Measurements from ENCODE around the gene HHIPL2.
"Not testable (repeated sequence)": the region's sequence is repeated elsewhere in the genome, so short reads cannot be mapped to it uniquely, and the experiment has no call there.

HHIPL2 gene

GRCh38 chr1:222540598-222540995, 7.3 kb downstream of the HHIPL2 start:
- Histone ChIP-seq H3K27ac (ENCODE audit: low read depth, low read length) (no peak overlapping the region), H3K4me1 (ENCODE audit: insufficient read depth, low read length) (no peaks in the 10 kb centered on the region), H3K9me3 (ENCODE audit: insufficient read depth, low read depth, low read length) (no peaks in the 10 kb centered on the region), H3K4me3 (ENCODE audit: low read length) (no peak overlapping the region), H3K27me3 (ENCODE audit: insufficient read depth, low read length) (no peaks in the 10 kb centered on the region), H3K9ac (ENCODE audit: low read depth, low read length) (no peak overlapping the region), H3K36me3 (ENCODE audit: insufficient read depth, low read length) (no peaks in the 10 kb centered on the region)
- WGBS: 84% methylated on average over 2 of the region's 2 CpGs

- Histone ChIP-seq H3K27ac (ENCODE audit: low read depth, low read length) (no peak overlapping the region), H3K9me3 (ENCODE audit: insufficient read depth, low read depth, low read length) (no peaks in the 10 kb centered on the region), H3K36me3 (ENCODE audit: insufficient read depth, low read length) (no peaks in the 10 kb centered on the region), H3K27me3 (ENCODE audit: insufficient read depth, low read length) (no peaks in the 10 kb centered on the region), H3K9ac (ENCODE audit: low read depth, low read length) (no peak overlapping the region), H3K4me3 (ENCODE audit: low read length) (no peak overlapping the region), H3K4me1 (ENCODE audit: insufficient read depth, low read length) (no peaks in the 10 kb centered on the region)
- WGBS: 94% methylated on average over 16 of the region's 16 CpGs
Measured at GRCh38 chr1:222539951-222540597, 7.8 kb downstream of the HHIPL2 start.

- 87% methylated on average over 5 of the region's 5 CpGs for whole genome bisulfite sequencing
Measured at GRCh38 chr1:222535455-222535854, 12.4 kb downstream of the HHIPL2 start.

GRCh38 chr1:222530852-222531251, 17.1 kb downstream of the HHIPL2 start:
- Histone ChIP-seq H3K4me1 (ENCODE audit: insufficient read depth, low read length) (no peaks in the 10 kb centered on the region), H3K9ac (ENCODE audit: low read depth, low read length) (no peak overlapping the region), H3K27me3 (ENCODE audit: insufficient read depth, low read length) (no peaks in the 10 kb centered on the region), H3K9me3 (ENCODE audit: insufficient read depth, low read depth, low read length) (no peaks in the 10 kb centered on the region), H3K4me3 (ENCODE audit: low read length) (no peak overlapping the region), H3K36me3 (ENCODE audit: insufficient read depth, low read length) (no peaks in the 10 kb centered on the region), H3K27ac (ENCODE audit: low read depth, low read length) (no peak overlapping the region)
- 90% methylated on average over 6 of the region's 6 CpGs for WGBS

More at GRCh38 chr1:222535455-222535854, 12.4 kb downstream of the HHIPL2 start:
- no peak overlapping the region for H3K4me3 ChIP-seq (ENCODE audit: low read length)
- H3K4me1 ChIP-seq (ENCODE audit: insufficient read depth, low read length): no peaks in the 10 kb centered on the region
- no peaks in the 10 kb centered on the region for H3K9me3 ChIP-seq (ENCODE audit: insufficient read depth, low read depth, low read length)
- H3K36me3 ChIP-seq (ENCODE audit: insufficient read depth, low read length): no peaks in the 10 kb centered on the region
- no peaks in the 10 kb centered on the region for H3K27me3 ChIP-seq (ENCODE audit: insufficient read depth, low read length)
- no peak overlapping the region for H3K27ac ChIP-seq (ENCODE audit: low read depth, low read length)
- H3K9ac ChIP-seq (ENCODE audit: low read depth, low read length): no peak overlapping the region

GRCh38 chr1:222529916-222530315, 18.0 kb downstream of the HHIPL2 start:
- Histone ChIP-seq H3K4me3 (ENCODE audit: low read length) (no peak overlapping the region), H3K36me3 (ENCODE audit: insufficient read depth, low read length) (no peaks in the 10 kb centered on the region), H3K9ac (ENCODE audit: low read depth, low read length) (no peak overlapping the region), H3K27me3 (ENCODE audit: insufficient read depth, low read length) (no peaks in the 10 kb centered on the region), H3K9me3 (ENCODE audit: insufficient read depth, low read depth, low read length) (no peaks in the 10 kb centered on the region), H3K27ac (ENCODE audit: low read depth, low read length) (no peak overlapping the region), H3K4me1 (ENCODE audit: insufficient read depth, low read length) (no peaks in the 10 kb centered on the region)
- 97% methylated on average over 3 of the region's 3 CpGs for WGBS

GRCh38 chr1:222529181-222529580, 18.7 kb downstream of the HHIPL2 start:
- H3K36me3 ChIP-seq (ENCODE audit: insufficient read depth, low read length): no peaks in the 10 kb centered on the region
- no peaks in the 10 kb centered on the region for H3K4me1 ChIP-seq (ENCODE audit: insufficient read depth, low read length)
- 95% methylated on average over 3 of the region's 3 CpGs for WGBS
- no peaks in the 10 kb centered on the region for H3K9me3 ChIP-seq (ENCODE audit: insufficient read depth, low read depth, low read length)
- H3K27ac ChIP-seq (ENCODE audit: low read depth, low read length): no peak overlapping the region
- no peaks in the 10 kb centered on the region for H3K27me3 ChIP-seq (ENCODE audit: insufficient read depth, low read length)
- H3K9ac ChIP-seq (ENCODE audit: low read depth, low read length): no peak overlapping the region
- no peak overlapping the region for H3K4me3 ChIP-seq (ENCODE audit: low read length)

- Histone ChIP-seq H3K36me3 (ENCODE audit: insufficient read depth, low read length) (no peaks in the 10 kb centered on the region), H3K27me3 (ENCODE audit: insufficient read depth, low read length) (no peaks in the 10 kb centered on the region), H3K4me1 (ENCODE audit: insufficient read depth, low read length) (no peaks in the 10 kb centered on the region), H3K9me3 (ENCODE audit: insufficient read depth, low read depth, low read length) (no peaks in the 10 kb centered on the region), H3K9ac (ENCODE audit: low read depth, low read length) (no peak overlapping the region), H3K27ac (ENCODE audit: low read depth, low read length) (no peak overlapping the region), H3K4me3 (ENCODE audit: low read length) (no peak overlapping the region)
- 84% methylated on average over 1 of the region's 2 CpGs for WGBS
Measured at GRCh38 chr1:222525951-222526350, 22.0 kb downstream of the HHIPL2 start.

GRCh38 chr1:222523852-222524251, 24.1 kb downstream of the HHIPL2 start:
- 85% methylated on average over 3 of the region's 3 CpGs for WGBS
- no peak overlapping the region for H3K27ac ChIP-seq (ENCODE audit: low read depth, low read length)
- H3K9me3 ChIP-seq (ENCODE audit: insufficient read depth, low read depth, low read length): no peaks in the 10 kb centered on the region
- H3K4me1 ChIP-seq (ENCODE audit: insufficient read depth, low read length): no peaks in the 10 kb centered on the region
- no peaks in the 10 kb centered on the region for H3K36me3 ChIP-seq (ENCODE audit: insufficient read depth, low read length)
- no peak overlapping the region for H3K9ac ChIP-seq (ENCODE audit: low read depth, low read length)
- no peak overlapping the region for H3K4me3 ChIP-seq (ENCODE audit: low read length)
- no peaks in the 10 kb centered on the region for H3K27me3 ChIP-seq (ENCODE audit: insufficient read depth, low read length)

- WGBS: 91% methylated on average over 8 of the region's 8 CpGs
Measured at GRCh38 chr1:222522105-222522915, 25.6 kb downstream of the HHIPL2 start.

GRCh38 chr1:222521299-222522104, 26.4 kb downstream of the HHIPL2 start:
- Histone ChIP-seq H3K9ac (ENCODE audit: low read depth, low read length) (no peak overlapping the region), H3K4me1 (ENCODE audit: insufficient read depth, low read length) (no peaks in the 10 kb centered on the region), H3K27me3 (ENCODE audit: insufficient read depth, low read length) (no peaks in the 10 kb centered on the region), H3K9me3 (ENCODE audit: insufficient read depth, low read depth, low read length) (no peaks in the 10 kb centered on the region), H3K27ac (ENCODE audit: low read depth, low read length) (no peak overlapping the region), H3K36me3 (ENCODE audit: insufficient read depth, low read length) (no peaks in the 10 kb centered on the region), H3K4me3 (ENCODE audit: low read length) (no peak overlapping the region)
- WGBS: 93% methylated on average over 5 of the region's 7 CpGs

More at GRCh38 chr1:222522105-222522915, 25.6 kb downstream of the HHIPL2 start:
- no peak overlapping the region for H3K9ac ChIP-seq (ENCODE audit: low read depth, low read length)
- no peaks in the 10 kb centered on the region for H3K9me3 ChIP-seq (ENCODE audit: insufficient read depth, low read depth, low read length)
- no peak overlapping the region for H3K27ac ChIP-seq (ENCODE audit: low read depth, low read length)
- no peaks in the 10 kb centered on the region for H3K36me3 ChIP-seq (ENCODE audit: insufficient read depth, low read length)
- H3K27me3 ChIP-seq (ENCODE audit: insufficient read depth, low read length): no peaks in the 10 kb centered on the region
- no peaks in the 10 kb centered on the region for H3K4me1 ChIP-seq (ENCODE audit: insufficient read depth, low read length)
- H3K4me3 ChIP-seq (ENCODE audit: low read length): no peak overlapping the region

- 94% methylated on average over 3 of the region's 5 CpGs for WGBS
- not testable (repeated sequence) for H3K4me1 ChIP-seq (ENCODE audit: insufficient read depth, low read length); H3K9ac ChIP-seq (ENCODE audit: low read depth, low read length); H3K27ac ChIP-seq (ENCODE audit: low read depth, low read length); H3K36me3 ChIP-seq (ENCODE audit: insufficient read depth, low read length); H3K9me3 ChIP-seq (ENCODE audit: insufficient read depth, low read depth, low read length); H3K27me3 ChIP-seq (ENCODE audit: insufficient read depth, low read length); H3K4me3 ChIP-seq (ENCODE audit: low read length)
Measured at GRCh38 chr1:222489496-222489895, 58.4 kb downstream of the HHIPL2 start.
